H9 (cell line): ENCODE data around the gene MEG3. TPM values are rescaled to one million over a fixed set of nuclear protein-coding genes. Genes with fewer than 3 reads are reported as not detected.
A peak's percentile ranks its signal among the peaks of the same experiment; 100 is the strongest.

Experiments
- DNase-seq: peaks from one replicate; pipeline ENCODE4 v3.0.0-alpha.2; 2017
- H2AFZ ChIP-seq: one replicate; pipeline ENCODE4 v1.6.1; 2013; ENCODE audit warnings: mild to moderate bottlenecking, low read length, control low read depth, moderate library complexity
- H2AK5ac ChIP-seq: 2 replicates; pipeline ENCODE4 v1.6.1; 2013; ENCODE audit warnings: low read length, control low read depth, mixed read lengths; ENCODE audit not compliant: insufficient read length
- H2BK120ac ChIP-seq: one replicate; pipeline ENCODE4 v1.6.1; 2013; ENCODE audit warnings: low read depth, mild to moderate bottlenecking, low read length, control low read depth, inconsistent platforms; ENCODE audit not compliant: poor library complexity, severe bottlenecking
- H2BK12ac ChIP-seq: 2 replicates; pipeline ENCODE4 v1.6.1; 2013; ENCODE audit warnings: low read length, control low read depth, mixed read lengths, low read depth; ENCODE audit not compliant: insufficient read length
- H2BK15ac ChIP-seq: 2 replicates; pipeline ENCODE4 v1.6.1; 2013; ENCODE audit warnings: low read depth, low read length, control low read depth
- H2BK20ac ChIP-seq: one replicate; pipeline ENCODE4 v1.6.1; 2013; ENCODE audit warnings: low read depth, mild to moderate bottlenecking, low read length, control low read depth, inconsistent platforms; ENCODE audit not compliant: poor library complexity, severe bottlenecking
- H2BK5ac ChIP-seq: 2 replicates; pipeline ENCODE4 v1.6.1; 2013; ENCODE audit warnings: low read length, control low read depth, mixed read lengths; ENCODE audit not compliant: insufficient read length
- H3K14ac ChIP-seq: 2 replicates; pipeline ENCODE4 v1.6.1; 2013; ENCODE audit warnings: low read length, control low read depth; ENCODE audit not compliant: insufficient read depth
- H3K18ac ChIP-seq: 2 replicates; pipeline ENCODE4 v1.6.1; 2013; ENCODE audit warnings: low read depth, mild to moderate bottlenecking, mixed read lengths, low read length, control low read depth; ENCODE audit not compliant: insufficient read length
- H3K23ac ChIP-seq: 2 replicates; pipeline ENCODE4 v1.6.1; 2013; ENCODE audit warnings: low read length, control low read depth, mixed read lengths, low read depth; ENCODE audit not compliant: insufficient read length
- H3K23me2 ChIP-seq: 2 replicates; pipeline ENCODE4 v1.6.1; 2013; ENCODE audit warnings: low read depth, mild to moderate bottlenecking, mixed read lengths, low read length, control low read depth; ENCODE audit not compliant: insufficient read length, poor library complexity, severe bottlenecking
- H3K27ac ChIP-seq: 2 replicates; pipeline ENCODE4 v1.5.1; 2013; ENCODE audit warnings: low read length, control low read depth, mixed read lengths, low read depth; ENCODE audit not compliant: insufficient read length
- H3K27me3 ChIP-seq: 2 replicates; pipeline ENCODE4 v1.6.1; 2013; ENCODE audit warnings: low read length, control low read depth, inconsistent platforms; ENCODE audit not compliant: insufficient read depth
- H3K4ac ChIP-seq: 2 replicates; pipeline ENCODE4 v1.6.1; 2013; ENCODE audit warnings: low read depth, mild to moderate bottlenecking, control low read depth, inconsistent platforms, low read length, moderate library complexity
- H3K4me1 ChIP-seq: 2 replicates; pipeline ENCODE4 v1.6.1; 2013; ENCODE audit warnings: low read length, control low read depth, inconsistent platforms; ENCODE audit not compliant: insufficient read depth
- H3K4me2 ChIP-seq: 2 replicates; pipeline ENCODE4 v1.6.1; 2013; ENCODE audit warnings: low read length, control low read depth, mixed read lengths; ENCODE audit not compliant: insufficient read length, insufficient read depth
- H3K56ac ChIP-seq: 2 replicates; pipeline ENCODE4 v1.6.1; 2013; ENCODE audit warnings: low read depth, mild to moderate bottlenecking, mixed read lengths, low read length, control low read depth; ENCODE audit not compliant: insufficient read length
- H3K79me1 ChIP-seq: 2 replicates; pipeline ENCODE4 v1.6.1; 2013; ENCODE audit warnings: low read depth, mild to moderate bottlenecking, moderate library complexity, low read length, control low read depth, inconsistent platforms; ENCODE audit not compliant: insufficient read depth, poor library complexity, severe bottlenecking
- H3K79me2 ChIP-seq: 2 replicates; pipeline ENCODE4 v1.6.1; 2013; ENCODE audit warnings: low read length, control low read depth, inconsistent platforms; ENCODE audit not compliant: insufficient read depth
- H3K9ac ChIP-seq: 2 replicates; pipeline ENCODE4 v1.6.1; 2013; ENCODE audit warnings: low read length, control low read depth, mixed read lengths; ENCODE audit not compliant: insufficient read length; ENCODE audit errors: extremely low read depth
- H3K9me3 ChIP-seq: one replicate; pipeline ENCODE4 v1.6.1; 2013; ENCODE audit warnings: low read depth, low read length, inconsistent platforms; ENCODE audit not compliant: control insufficient read depth
- H3T11ph ChIP-seq: one replicate; pipeline ENCODE4 v1.6.1; 2013; ENCODE audit warnings: mild to moderate bottlenecking, low read length, control low read depth, inconsistent platforms
- H4K20me1 ChIP-seq: one replicate; pipeline ENCODE4 v1.6.1; 2013; ENCODE audit not compliant: control insufficient read depth, insufficient read length, insufficient read depth
- H4K5ac ChIP-seq: 2 replicates; pipeline ENCODE4 v1.6.1; 2013; ENCODE audit warnings: low read depth, mild to moderate bottlenecking, mixed read lengths, low read length, control low read depth; ENCODE audit not compliant: insufficient read length
- H4K8ac ChIP-seq: replicated peaks from 2 replicates; pipeline ENCODE4 v1.6.1; 2013; ENCODE audit warnings: low read length, control low read depth, mixed read lengths, low read depth; ENCODE audit not compliant: insufficient read length
- H4K91ac ChIP-seq: 2 replicates; pipeline ENCODE4 v1.6.1; 2013; ENCODE audit warnings: low read depth, mild to moderate bottlenecking, moderate library complexity, mixed read lengths, low read length, control low read depth; ENCODE audit not compliant: insufficient read length
- H3K27ac Mint-ChIP-seq, 3 experiments: 2 replicates in 2 of 3; 3 replicates in 1 of 3; pipeline ENCODE4 v1.8.0; 2020 to 2021; ENCODE audit warnings: mixed read lengths in 3 of 3, mild to moderate bottlenecking in 1 of 3, moderate library complexity in 1 of 3
- H3K27me3 Mint-ChIP-seq: 2 replicates; pipeline ENCODE4 v1.8.0; 2021; ENCODE audit warnings: low read depth, mild to moderate bottlenecking, moderate library complexity, mixed read lengths
- H3K36me3 Mint-ChIP-seq, 3 experiments: 2 replicates in 2 of 3; 3 replicates in 1 of 3; pipeline ENCODE4 v1.8.0; 2020 to 2021; ENCODE audit warnings: low read depth in 3 of 3, mixed read lengths in 3 of 3; ENCODE audit not compliant: insufficient read depth in 1 of 3
- H3K4me1 Mint-ChIP-seq, 2 experiments: 2 replicates each; pipeline ENCODE4 v1.8.0; 2020; ENCODE audit warnings: mixed read lengths in 2 of 2
- H3K4me3 Mint-ChIP-seq, 2 experiments: 2 replicates in 1 of 2; 3 replicates in 1 of 2; pipeline ENCODE4 v1.8.0; 2020 to 2021; ENCODE audit warnings: mild to moderate bottlenecking in 2 of 2, mixed read lengths in 2 of 2, moderate library complexity in 1 of 2
- H3K9me3 Mint-ChIP-seq, 2 experiments: 2 replicates in 1 of 2; 3 replicates in 1 of 2; pipeline ENCODE4 v1.8.0; 2020; ENCODE audit warnings: mild to moderate bottlenecking in 2 of 2, mixed read lengths in 2 of 2, moderate library complexity in 1 of 2
- WGBS: extraction: QIAGEN DNeasy Blood & Tissue Kit; methylation state at CpG from one replicate; pipeline ENCODE4 v1.1.7; 2013; ENCODE audit warnings: missing lambda C conversion rate, low lambda C conversion rate, mixed read lengths; ENCODE audit not compliant: insufficient read length; ENCODE audit errors: extremely low coverage; 5-methylcytosine and 5-hydroxymethylcytosine counted together
- total RNA-seq: library from RNA; stranded (reverse); gene quantifications from 2 replicates; pipeline ENCODE4 v1.2.1, GENCODE V29; 2021
- TF ChIP-seq, protein P1 (sequence below): fragments of 200-600 bp; sonication (generic); conservative IDR thresholded peaks from 3 replicates; pipeline ENCODE4 v1.8.0; 2021; ENCODE audit warnings: antibody characterized with exemption, mild to moderate bottlenecking

MEG3 gene
- total RNA-seq, 1 experiment from 2014 or later, result 0.52 TPM

GRCh38 chr14:100839315-100839585, 13.3 kb downstream of the MEG3 start:
- no peaks in the 10 kb centered on the region for H4K20me1 ChIP-seq
- Mint-ChIP-seq H3K9me3 (no peaks in the 10 kb centered on the region), H3K36me3 (no peaks in the 10 kb centered on the region), H3K4me3 (no peak overlapping the region; a peak in 1 of 5 replicates), H3K4me1 (peaks cover 46 to 69% of the 10 kb centered on the region in 2 experiments), H3K27ac (peak overlapping the region in 2 of 3 experiments; percentile 73 to 99; a peak in 4 of 7 replicates), H3K27me3 (peaks cover 7% of the 10 kb centered on the region)
- H3K79me1 ChIP-seq, result no peaks in the 10 kb centered on the region
- no peak overlapping the region for H2BK120ac ChIP-seq
- H3K4me2 ChIP-seq, result no peak overlapping the region
- H3K18ac ChIP-seq, result peak overlapping the region; percentile 27
- H2AFZ ChIP-seq, result no peak overlapping the region
- no peak overlapping the region for H2BK12ac ChIP-seq
- H3K23ac ChIP-seq, result no peak overlapping the region
- no peak overlapping the region for H3K4ac ChIP-seq
- H3K56ac ChIP-seq, result no peak overlapping the region
- H3K14ac ChIP-seq, result no peak overlapping the region; the same call in 1 of the 2 replicates
- H3K23me2 ChIP-seq, result no peaks in the 10 kb centered on the region
- no peak overlapping the region for H2BK15ac ChIP-seq
- H3K27ac ChIP-seq, result no peak overlapping the region
- no peaks in the 10 kb centered on the region for H3K27me3 ChIP-seq
- no peak overlapping the region for H2BK5ac ChIP-seq
- H4K8ac ChIP-seq, result no peak overlapping the region
- H3K4me1 ChIP-seq, result peaks cover 6% of the 10 kb centered on the region; the same call in 1 of the 2 replicates
- H2BK20ac ChIP-seq, result no peak overlapping the region
- no peaks in the 10 kb centered on the region for H3K79me2 ChIP-seq
- H2AK5ac ChIP-seq, result no peak overlapping the region
- TF ChIP-seq, protein P1, sequence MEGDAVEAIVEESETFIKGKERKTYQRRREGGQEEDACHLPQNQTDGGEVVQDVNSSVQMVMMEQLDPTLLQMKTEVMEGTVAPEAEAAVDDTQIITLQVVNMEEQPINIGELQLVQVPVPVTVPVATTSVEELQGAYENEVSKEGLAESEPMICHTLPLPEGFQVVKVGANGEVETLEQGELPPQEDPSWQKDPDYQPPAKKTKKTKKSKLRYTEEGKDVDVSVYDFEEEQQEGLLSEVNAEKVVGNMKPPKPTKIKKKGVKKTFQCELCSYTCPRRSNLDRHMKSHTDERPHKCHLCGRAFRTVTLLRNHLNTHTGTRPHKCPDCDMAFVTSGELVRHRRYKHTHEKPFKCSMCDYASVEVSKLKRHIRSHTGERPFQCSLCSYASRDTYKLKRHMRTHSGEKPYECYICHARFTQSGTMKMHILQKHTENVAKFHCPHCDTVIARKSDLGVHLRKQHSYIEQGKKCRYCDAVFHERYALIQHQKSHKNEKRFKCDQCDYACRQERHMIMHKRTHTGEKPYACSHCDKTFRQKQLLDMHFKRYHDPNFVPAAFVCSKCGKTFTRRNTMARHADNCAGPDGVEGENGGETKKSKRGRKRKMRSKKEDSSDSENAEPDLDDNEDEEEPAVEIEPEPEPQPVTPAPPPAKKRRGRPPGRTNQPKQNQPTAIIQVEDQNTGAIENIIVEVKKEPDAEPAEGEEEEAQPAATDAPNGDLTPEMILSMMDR, result no peak
- no peak overlapping the region for H3T11ph ChIP-seq
- no peaks in the 10 kb centered on the region for H3K9me3 ChIP-seq
- no peak overlapping the region for H4K5ac ChIP-seq
- no peak overlapping the region for H4K91ac ChIP-seq
- no CpG with 5 or more reads among the region's 4 CpGs for WGBS
- DNase-seq, result no peak
- no peak overlapping the region for H3K9ac ChIP-seq
